IPS DF 6.9 (cell line): ENCODE data around the gene RBFOX2.
"Not testable (repeated sequence)": the region's sequence is repeated elsewhere in the genome, so short reads cannot be mapped to it uniquely, and the experiment has no call there.

Experiments used
- DNase-seq: peaks from one replicate; pipeline ENCODE4 v3.0.0-alpha.2; 2013; ENCODE audit warnings: low read depth, low spot score
- H3K27ac ChIP-seq: one replicate; pipeline ENCODE4 v1.5.1; 2013; ENCODE audit warnings: low read length, control low read depth
- H3K27me3 ChIP-seq: 2 replicates; pipeline ENCODE4 v1.6.1; 2013; ENCODE audit warnings: mild to moderate bottlenecking, low read length; ENCODE audit not compliant: control insufficient read depth, insufficient read depth
- H3K36me3 ChIP-seq: 2 replicates; pipeline ENCODE4 v1.6.1; 2013; ENCODE audit warnings: low read length; ENCODE audit not compliant: control insufficient read depth, insufficient read depth
- H3K4me1 ChIP-seq: 2 replicates; pipeline ENCODE4 v1.6.1; 2013; ENCODE audit warnings: low read length; ENCODE audit not compliant: control insufficient read depth, insufficient read depth
- H3K4me3 ChIP-seq: 2 replicates; pipeline ENCODE4 v1.5.1; 2013; ENCODE audit warnings: mild to moderate bottlenecking, low read length
- H3K9me3 ChIP-seq: 2 replicates; pipeline ENCODE4 v1.6.1; 2013; ENCODE audit warnings: low read length, inconsistent platforms; ENCODE audit not compliant: control insufficient read depth, insufficient read depth
- WGBS: extraction: QIAGEN DNeasy Blood & Tissue Kit; methylation state at CpG from one replicate; pipeline ENCODE4 v1.1.7; 2013; ENCODE audit warnings: mixed read lengths, missing lambda C conversion rate; ENCODE audit not compliant: insufficient read length, insufficient coverage; 5-methylcytosine and 5-hydroxymethylcytosine counted together

Gene RBFOX2

DNA sequence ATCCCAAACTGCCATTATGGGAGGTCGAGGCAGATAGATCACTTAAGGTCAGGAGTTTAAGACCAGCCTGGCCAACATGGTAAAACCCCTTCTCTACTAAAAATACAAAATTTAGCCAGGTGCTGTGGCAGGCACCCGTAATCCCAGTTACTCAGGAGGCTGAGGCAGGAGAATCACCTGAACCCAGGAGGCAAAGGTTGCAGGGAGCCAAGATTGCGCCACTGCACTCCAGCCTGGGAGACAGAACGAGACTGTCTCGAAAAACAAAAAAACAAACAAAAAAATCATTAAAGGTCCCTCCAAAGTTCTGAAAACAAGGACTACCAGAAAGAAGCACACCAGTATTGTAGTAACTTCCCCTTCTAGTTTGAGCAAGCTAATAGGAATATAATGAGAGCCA is 34.9 kb downstream of the RBFOX2 start:
- not testable (repeated sequence) for DNase-seq, H3K9me3 ChIP-seq, H3K4me1 ChIP-seq, H3K36me3 ChIP-seq, H3K4me3 ChIP-seq, H3K27me3 ChIP-seq, H3K27ac ChIP-seq
- WGBS: no CpG with 5 or more reads among the region's 5 CpGs

DNA sequence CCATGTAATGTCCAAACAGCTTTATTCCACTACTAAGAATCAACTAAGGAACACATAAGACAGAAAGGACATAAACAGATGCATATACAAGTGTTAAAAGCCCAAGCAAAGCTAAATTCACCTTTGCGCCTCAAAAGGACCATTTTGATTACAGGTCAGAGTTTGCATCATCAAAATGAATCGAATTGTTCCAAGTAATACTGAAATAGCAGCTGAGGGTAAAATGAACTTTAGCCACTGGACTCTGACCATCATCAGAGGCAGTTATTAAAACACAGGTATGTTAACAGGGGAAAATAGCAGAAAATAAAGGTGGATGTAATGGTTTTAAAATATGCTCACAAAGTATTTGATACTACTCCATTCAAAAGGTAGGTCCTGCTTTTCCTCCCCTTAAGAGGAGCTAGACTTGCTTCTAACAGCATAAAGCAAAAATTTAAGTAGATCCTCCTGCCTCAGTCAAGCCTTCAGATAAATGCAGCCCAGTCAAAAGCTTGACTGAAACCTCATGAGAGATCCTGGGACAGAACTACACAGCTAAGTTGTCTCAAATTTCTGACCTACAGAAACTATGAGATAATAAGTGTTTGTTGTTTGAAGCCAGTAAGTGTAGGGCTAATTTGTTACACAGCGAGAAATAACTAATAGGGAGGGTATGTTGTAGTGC is 35.4 kb downstream of the RBFOX2 start:
- DNase-seq: no peak
- WGBS: no CpG with 5 or more reads among the region's 3 CpGs

DNA sequence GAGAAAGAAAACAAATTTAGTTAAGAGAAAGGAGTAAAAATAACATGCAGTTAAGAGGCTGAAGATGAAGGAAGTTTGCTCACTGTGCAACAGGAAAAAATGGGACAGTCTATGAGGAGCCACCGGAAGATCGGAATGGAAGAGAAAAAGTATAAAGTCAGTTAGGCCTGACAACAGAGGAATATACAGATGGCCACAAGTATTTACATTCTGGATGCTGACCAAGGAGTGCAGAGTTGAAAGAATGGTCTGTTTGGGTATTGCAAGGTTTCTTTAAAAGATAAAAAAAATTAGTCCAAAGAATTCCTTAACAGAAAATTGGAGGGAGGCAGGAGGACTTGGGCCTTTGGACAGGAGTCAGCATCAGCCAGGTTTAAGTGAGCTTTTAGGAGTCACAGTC is 37.5 kb downstream of the RBFOX2 start:
- no peak for DNase-seq
- Histone ChIP-seq H3K4me3 (no peak overlapping the region), H3K27me3 (no peaks in the 10 kb centered on the region), H3K27ac (no peak overlapping the region), H3K9me3 (no peaks in the 10 kb centered on the region), H3K4me1 (no peaks in the 10 kb centered on the region; the same call in 1 of the 2 replicates), H3K36me3 (no peaks in the 10 kb centered on the region)
- WGBS: no CpG with 5 or more reads among the region's 2 CpGs

More for the DNA sequence above, 35.4 kb downstream of the RBFOX2 start:
- Histone ChIP-seq H3K4me3 (no peak overlapping the region), H3K27ac (no peak overlapping the region), H3K9me3 (no peaks in the 10 kb centered on the region), H3K27me3 (no peaks in the 10 kb centered on the region), H3K4me1 (no peaks in the 10 kb centered on the region), H3K36me3 (no peaks in the 10 kb centered on the region)

DNA sequence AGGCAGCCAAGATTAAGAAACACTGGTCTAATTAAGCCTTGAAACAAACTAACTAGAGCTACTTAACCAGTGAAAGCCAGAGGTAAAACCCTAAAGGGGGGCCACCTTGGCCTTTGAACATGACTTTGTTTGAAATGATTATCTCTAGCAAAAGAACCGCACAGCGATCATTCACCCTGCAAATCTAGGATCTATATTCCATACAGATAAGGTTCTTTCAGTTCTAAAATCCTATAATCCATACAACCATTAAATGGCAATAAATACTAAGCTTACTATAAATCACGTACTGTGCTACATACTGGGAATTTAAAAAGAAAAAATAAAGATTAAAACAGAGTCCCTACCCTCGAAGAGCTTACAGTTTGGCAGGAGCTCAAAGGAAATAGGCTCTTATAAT is 40.6 kb downstream of the RBFOX2 start:
- Histone ChIP-seq H3K4me1 (no peaks in the 10 kb centered on the region; the same call in 1 of the 2 replicates), H3K27me3 (no peaks in the 10 kb centered on the region), H3K36me3 (no peaks in the 10 kb centered on the region), H3K27ac (no peak overlapping the region), H3K9me3 (no peaks in the 10 kb centered on the region), H3K4me3 (no peak overlapping the region)
- WGBS: no CpG with 5 or more reads among the region's 4 CpGs
- no peak for DNase-seq

DNA sequence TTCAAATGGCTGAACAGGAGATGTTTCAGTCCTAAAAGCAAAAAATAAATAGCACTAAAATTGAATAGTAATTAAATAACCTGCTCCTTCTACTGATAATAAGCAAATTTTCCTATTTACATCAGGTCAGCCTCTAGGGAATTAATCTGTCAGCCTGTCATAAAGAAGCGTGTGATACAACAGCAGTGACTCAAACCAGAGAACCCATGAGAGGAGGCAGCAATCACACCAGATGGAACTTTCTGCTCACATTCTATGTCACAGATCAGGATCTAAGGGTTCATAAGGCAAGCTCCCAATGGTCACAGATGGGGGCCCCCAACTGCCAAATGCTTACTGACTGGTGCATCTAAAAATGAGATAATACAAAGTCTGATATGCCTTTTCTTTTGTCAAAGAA is 41.1 kb downstream of the RBFOX2 start:
- no CpG with 5 or more reads among the region's 1 CpG for WGBS
- Histone ChIP-seq H3K27ac (no peak overlapping the region), H3K4me1 (no peaks in the 10 kb centered on the region; the same call in 1 of the 2 replicates)

DNA sequence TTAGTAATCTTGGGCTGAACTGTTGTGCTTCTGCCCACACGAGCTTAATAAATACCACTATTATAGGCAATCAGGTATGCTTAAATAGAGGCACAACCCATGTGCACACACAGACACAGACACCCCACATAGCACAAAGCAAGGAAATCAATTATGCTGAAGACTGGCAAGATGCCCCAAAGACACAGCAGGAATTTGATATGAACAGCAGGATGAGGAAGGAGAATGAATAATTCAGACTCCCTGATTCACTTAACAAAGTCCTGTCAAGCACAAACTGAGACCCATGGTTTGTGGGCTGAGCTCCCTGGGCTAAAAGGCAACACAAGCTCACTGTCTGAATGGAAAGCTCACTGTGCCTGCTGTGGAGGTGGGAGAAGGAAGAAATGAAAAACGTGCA is 42.5 kb downstream of the RBFOX2 start:
- Histone ChIP-seq H3K27me3 (no peaks in the 10 kb centered on the region), H3K4me1 (no peaks in the 10 kb centered on the region; the same call in 1 of the 2 replicates), H3K4me3 (no peak overlapping the region), H3K9me3 (no peaks in the 10 kb centered on the region), H3K27ac (no peak overlapping the region), H3K36me3 (no peaks in the 10 kb centered on the region)
- WGBS: no CpG with 5 or more reads among the region's 2 CpGs
- no peak for DNase-seq

More for the DNA sequence above, 41.1 kb downstream of the RBFOX2 start:
- Histone ChIP-seq H3K36me3 (no peaks in the 10 kb centered on the region), H3K4me3 (no peak overlapping the region), H3K9me3 (no peaks in the 10 kb centered on the region), H3K27me3 (no peaks in the 10 kb centered on the region)
- no peak for DNase-seq

DNA sequence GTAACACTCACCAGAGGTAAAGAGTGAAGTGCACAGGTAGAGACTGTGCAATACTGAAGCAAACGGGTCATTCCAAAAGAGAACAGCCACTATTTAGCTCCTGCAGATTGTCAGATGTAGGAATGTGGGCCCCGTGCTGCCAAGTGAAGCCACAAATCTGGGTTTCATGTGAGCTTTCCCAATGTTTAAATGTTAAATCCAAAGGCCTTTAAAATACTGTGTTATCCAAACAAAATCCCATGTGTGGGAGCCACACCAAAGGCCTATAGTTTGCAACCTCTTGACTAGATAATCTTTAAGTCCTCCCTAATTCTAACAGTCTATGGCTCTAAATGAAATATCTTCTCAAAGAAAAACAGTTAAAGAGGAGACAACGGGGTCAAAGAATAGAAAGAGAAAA is 43.3 kb downstream of the RBFOX2 start:
- no peaks in the 10 kb centered on the region for H3K9me3 ChIP-seq
- no CpG with 5 or more reads among the region's 3 CpGs for WGBS
- H3K4me3 ChIP-seq: no peak overlapping the region
- H3K36me3 ChIP-seq: no peaks in the 10 kb centered on the region
- no peaks in the 10 kb centered on the region for H3K27me3 ChIP-seq
- no peak overlapping the region for H3K27ac ChIP-seq
- DNase-seq: no peak
- no peaks in the 10 kb centered on the region; the same call in 1 of the 2 replicates for H3K4me1 ChIP-seq

DNA sequence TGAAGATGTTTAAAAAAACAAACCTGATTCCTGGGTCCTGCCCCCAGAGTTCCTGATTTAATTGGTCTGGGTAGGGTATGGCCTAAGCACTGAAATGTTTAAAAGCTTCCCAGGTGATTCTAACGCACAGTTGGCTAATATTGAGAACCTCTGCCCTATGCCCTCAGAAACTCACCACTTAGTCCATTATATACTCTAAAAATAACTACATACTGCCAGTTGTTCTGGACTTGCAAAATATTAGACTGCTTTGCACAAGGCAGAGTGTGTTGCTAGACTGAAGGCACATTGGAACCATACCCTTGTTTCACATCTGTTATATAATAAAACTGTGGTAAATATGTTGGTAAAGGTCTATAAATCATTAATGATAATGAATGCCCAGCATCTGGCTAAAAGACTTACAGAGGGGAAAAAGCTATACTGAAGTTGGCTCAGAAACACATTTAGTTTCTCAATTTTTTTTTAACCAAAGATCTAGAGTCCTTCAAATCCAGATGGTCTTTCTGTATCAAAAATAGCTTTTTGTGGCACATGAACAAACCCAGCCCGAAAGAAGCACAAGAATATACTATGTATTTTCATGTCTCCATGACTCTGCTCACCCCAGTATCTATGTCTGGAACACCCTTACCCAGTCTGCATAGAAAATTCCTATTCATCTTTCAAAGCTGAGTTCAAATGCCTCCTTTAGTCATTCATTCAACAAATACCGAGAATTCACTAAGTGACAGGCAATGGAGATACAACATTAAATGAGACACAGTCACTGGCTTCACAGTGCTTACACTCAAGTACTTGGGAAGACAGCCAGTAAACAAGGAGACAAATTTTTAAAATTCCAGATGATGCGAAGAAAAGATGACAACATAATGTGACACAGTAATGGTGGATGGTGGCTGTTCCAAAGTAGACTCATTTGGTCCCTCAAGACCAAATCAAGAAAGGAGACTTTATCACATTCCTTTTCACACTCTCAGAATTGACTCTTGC is 44.1 kb downstream of the RBFOX2 start:
- Histone ChIP-seq H3K4me1 (no peaks in the 10 kb centered on the region; the same call in 1 of the 2 replicates), H3K36me3 (no peaks in the 10 kb centered on the region), H3K9me3 (no peaks in the 10 kb centered on the region), H3K27me3 (no peaks in the 10 kb centered on the region), H3K27ac (no peak overlapping the region), H3K4me3 (no peak overlapping the region)
- no peak for DNase-seq
- WGBS: no CpG with 5 or more reads among the region's 4 CpGs

DNA sequence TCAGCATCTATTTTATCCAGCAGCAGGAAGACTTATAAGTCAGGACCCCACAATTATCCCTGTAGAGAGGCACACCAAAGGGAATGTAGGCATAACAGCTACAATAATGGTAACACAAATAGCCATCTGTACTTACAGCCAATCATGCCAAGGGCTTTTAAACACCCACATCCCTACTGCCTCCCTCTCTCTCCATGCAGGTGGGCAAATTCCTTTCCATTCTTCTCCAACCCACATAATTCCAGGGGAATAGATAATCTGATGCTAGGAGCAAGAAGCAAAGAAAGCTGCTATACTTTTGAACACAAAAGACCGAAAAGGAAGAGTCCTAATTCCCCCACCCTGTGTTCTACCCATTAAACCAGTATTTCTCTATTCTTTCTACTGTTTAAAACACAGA is 46.7 kb downstream of the RBFOX2 start:
- WGBS: no CpG with 5 or more reads among the region's 1 CpG
- H3K4me3 ChIP-seq: no peak overlapping the region
- no peaks in the 10 kb centered on the region for H3K27me3 ChIP-seq
- H3K9me3 ChIP-seq: no peaks in the 10 kb centered on the region
- no peak for DNase-seq
- H3K4me1 ChIP-seq: no peaks in the 10 kb centered on the region; the same call in 1 of the 2 replicates
- H3K36me3 ChIP-seq: no peaks in the 10 kb centered on the region
- H3K27ac ChIP-seq: no peak overlapping the region

DNA sequence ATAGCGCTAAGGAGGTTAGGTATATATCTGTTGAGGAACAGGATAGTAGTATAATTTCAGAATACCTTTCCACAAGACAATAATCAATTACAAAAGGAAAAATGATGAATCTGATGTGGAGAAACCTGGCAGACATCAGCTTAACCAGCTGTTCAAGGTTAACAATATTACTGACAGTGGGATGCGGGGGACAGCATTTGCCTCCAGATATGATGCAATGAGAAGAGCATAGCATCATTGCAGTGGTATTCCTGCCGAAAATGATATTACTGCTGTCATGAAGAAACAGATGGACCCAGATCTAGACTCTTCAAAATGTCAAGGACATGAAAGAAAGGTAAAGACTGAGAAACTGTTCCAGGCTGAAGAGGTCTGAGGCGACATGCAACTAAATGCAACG is 49.7 kb downstream of the RBFOX2 start:
- WGBS: no CpG with 5 or more reads among the region's 5 CpGs
- Histone ChIP-seq H3K4me1 (peaks cover 2% of the 10 kb centered on the region; the same call in 1 of the 2 replicates), H3K27me3 (no peaks in the 10 kb centered on the region), H3K9me3 (no peaks in the 10 kb centered on the region), H3K36me3 (no peaks in the 10 kb centered on the region), H3K27ac (no peak overlapping the region), H3K4me3 (no peak overlapping the region)
- no peak for DNase-seq
